HG02943 (cell line): ENCODE data around the gene UBAC1.
"Not testable (repeated sequence)": the region's sequence is repeated elsewhere in the genome, so short reads cannot be mapped to it uniquely, and the experiment has no call there.

Experiments
- ATAC-seq: cut with Tn5 transposase; IDR thresholded peaks from one replicate; pipeline ENCODE4 v1.9.1; 2021; ENCODE audit warnings: mild to moderate bottlenecking, low read depth, moderate library complexity; ENCODE audit not compliant: unreplicated experiment

UBAC1 gene

GRCh38 chr9:135960411-135961276, 529 bp downstream of the UBAC1 start:
- no peak for ATAC-seq

GRCh38 chr9:135959814-135960213, 1.4 kb downstream of the UBAC1 start:
- no peak for ATAC-seq

- no peak for ATAC-seq
Observed at GRCh38 chr9:135958485-135958884, 2.7 kb downstream of the UBAC1 start.

- no peak for ATAC-seq
Observed at GRCh38 chr9:135957431-135957830, 3.7 kb downstream of the UBAC1 start.

GRCh38 chr9:135956802-135957174, 4.4 kb downstream of the UBAC1 start:
- no peak for ATAC-seq

- ATAC-seq = no peak
Observed at GRCh38 chr9:135955934-135956801, 5.0 kb downstream of the UBAC1 start.

GRCh38 chr9:135952664-135953206, 8.4 kb downstream of the UBAC1 start:
- ATAC-seq = no peak

GRCh38 chr9:135951889-135952663, 9.1 kb downstream of the UBAC1 start:
- no peak for ATAC-seq

- ATAC-seq = not testable (repeated sequence)
Observed at GRCh38 chr9:135951310-135951709, 9.9 kb downstream of the UBAC1 start.

GRCh38 chr9:135950841-135951240, 10.3 kb downstream of the UBAC1 start:
- ATAC-seq = not testable (repeated sequence)

GRCh38 chr9:135950135-135950682, 11.0 kb downstream of the UBAC1 start:
- no peak for ATAC-seq

- no peak for ATAC-seq
Observed at GRCh38 chr9:135949501-135950134, 11.6 kb downstream of the UBAC1 start.

GRCh38 chr9:135948968-135949367, 12.2 kb downstream of the UBAC1 start:
- no peak for ATAC-seq

- no peak for ATAC-seq
Observed at GRCh38 chr9:135948446-135948845, 12.7 kb downstream of the UBAC1 start.

GRCh38 chr9:135947582-135947981, 13.6 kb downstream of the UBAC1 start:
- ATAC-seq = no peak

- not testable (repeated sequence) for ATAC-seq
Observed at GRCh38 chr9:135947105-135947504, 14.1 kb downstream of the UBAC1 start.

GRCh38 chr9:135946392-135946994, 14.7 kb downstream of the UBAC1 start:
- ATAC-seq = no peak

GRCh38 chr9:135945969-135946368, 15.2 kb downstream of the UBAC1 start:
- no peak for ATAC-seq
